Hematopoietic multipotent progenitor cell treated with erythropoietin and hydrocortisone succinate and interleukin-3 and kit ligand, for 17 days (in vitro differentiated cells): ENCODE results near the gene L1CAM.

ENCODE experiments used
- DNase-seq: peaks from one replicate; pipeline ENCODE4 v3.0.0-alpha.2; 2015; ENCODE audit warnings: low spot score

L1CAM gene, protein sequence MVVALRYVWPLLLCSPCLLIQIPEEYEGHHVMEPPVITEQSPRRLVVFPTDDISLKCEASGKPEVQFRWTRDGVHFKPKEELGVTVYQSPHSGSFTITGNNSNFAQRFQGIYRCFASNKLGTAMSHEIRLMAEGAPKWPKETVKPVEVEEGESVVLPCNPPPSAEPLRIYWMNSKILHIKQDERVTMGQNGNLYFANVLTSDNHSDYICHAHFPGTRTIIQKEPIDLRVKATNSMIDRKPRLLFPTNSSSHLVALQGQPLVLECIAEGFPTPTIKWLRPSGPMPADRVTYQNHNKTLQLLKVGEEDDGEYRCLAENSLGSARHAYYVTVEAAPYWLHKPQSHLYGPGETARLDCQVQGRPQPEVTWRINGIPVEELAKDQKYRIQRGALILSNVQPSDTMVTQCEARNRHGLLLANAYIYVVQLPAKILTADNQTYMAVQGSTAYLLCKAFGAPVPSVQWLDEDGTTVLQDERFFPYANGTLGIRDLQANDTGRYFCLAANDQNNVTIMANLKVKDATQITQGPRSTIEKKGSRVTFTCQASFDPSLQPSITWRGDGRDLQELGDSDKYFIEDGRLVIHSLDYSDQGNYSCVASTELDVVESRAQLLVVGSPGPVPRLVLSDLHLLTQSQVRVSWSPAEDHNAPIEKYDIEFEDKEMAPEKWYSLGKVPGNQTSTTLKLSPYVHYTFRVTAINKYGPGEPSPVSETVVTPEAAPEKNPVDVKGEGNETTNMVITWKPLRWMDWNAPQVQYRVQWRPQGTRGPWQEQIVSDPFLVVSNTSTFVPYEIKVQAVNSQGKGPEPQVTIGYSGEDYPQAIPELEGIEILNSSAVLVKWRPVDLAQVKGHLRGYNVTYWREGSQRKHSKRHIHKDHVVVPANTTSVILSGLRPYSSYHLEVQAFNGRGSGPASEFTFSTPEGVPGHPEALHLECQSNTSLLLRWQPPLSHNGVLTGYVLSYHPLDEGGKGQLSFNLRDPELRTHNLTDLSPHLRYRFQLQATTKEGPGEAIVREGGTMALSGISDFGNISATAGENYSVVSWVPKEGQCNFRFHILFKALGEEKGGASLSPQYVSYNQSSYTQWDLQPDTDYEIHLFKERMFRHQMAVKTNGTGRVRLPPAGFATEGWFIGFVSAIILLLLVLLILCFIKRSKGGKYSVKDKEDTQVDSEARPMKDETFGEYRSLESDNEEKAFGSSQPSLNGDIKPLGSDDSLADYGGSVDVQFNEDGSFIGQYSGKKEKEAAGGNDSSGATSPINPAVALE

DNA sequence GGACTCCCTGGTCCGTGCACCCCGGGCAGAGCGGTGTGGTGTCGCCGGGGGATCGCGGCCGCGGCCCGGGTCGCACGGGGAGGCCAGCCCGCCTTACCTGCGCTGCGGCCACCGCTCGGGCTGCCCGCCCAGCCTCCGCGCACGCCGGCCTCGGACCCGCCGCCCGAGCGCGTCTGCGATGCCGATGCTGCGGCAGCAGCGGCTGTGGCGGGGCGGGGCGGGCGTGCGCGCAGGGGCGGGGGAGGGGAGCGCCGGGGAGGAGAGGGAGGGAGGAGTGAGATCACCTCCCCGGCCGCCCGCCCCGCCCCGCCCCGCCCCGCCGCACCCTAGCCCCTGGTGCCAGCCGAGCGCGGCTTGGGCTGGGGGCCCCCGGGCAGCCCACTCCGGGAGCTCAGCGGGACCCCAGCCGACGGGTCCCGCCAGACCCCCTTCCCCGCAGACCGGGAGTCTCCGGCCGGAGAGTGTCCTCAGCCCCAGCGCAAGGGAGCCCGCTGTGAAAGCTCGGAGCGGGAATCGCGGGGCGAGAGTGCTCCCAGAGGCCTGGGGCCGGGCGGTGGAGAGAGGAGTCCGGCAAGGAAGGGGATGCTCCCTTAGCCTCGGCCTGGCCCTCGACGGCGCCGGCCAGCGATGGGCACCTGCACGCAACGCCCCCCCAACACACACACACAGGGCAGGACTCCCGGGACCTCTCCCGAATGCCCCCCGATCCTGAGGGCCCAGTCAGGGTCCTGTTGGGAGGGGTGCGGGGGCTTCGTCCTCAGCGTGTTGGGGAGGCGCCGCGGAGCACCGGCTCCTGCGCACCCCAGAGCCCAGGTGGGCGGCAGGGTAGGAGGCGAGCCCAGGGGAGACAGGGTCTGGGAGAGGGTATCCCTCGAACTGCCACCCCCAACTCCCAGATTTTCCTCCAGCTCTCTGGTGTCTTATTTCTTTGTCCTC lies at the start of gene L1CAM:
TSS of gene L1CAM (minus strand) at position 206 of the 936 bp plus-strand sequence. CDS start 10,337 bp downstream, outside the sequence.
- no peak for DNase-seq

DNA sequence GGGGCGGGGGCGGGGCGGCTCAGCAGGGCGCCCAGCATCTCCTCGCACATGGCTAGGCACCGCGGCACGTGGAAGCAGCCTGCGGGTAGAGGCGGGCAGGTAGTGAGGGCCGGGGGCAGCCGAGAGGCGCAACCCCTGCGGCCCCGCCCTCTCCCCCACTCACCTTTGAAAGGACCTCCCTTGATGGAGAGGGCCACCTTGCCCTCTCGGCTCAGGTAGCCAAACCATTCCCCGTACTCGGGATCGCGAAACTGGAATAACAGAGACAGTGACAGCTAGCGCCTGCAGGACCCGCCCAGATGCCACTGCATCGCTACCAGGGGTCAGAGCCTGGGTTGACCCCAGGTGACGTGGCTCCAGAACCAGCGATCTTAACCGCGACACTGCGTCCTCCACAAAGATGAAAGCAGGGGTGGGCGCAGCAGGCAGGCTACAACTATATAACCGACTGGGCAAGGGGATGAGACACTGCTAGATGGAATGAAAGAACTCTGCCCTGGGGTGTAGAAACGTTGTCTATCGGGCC lies 49.4 kb upstream of the L1CAM start:
- DNase-seq: no peak

DNA sequence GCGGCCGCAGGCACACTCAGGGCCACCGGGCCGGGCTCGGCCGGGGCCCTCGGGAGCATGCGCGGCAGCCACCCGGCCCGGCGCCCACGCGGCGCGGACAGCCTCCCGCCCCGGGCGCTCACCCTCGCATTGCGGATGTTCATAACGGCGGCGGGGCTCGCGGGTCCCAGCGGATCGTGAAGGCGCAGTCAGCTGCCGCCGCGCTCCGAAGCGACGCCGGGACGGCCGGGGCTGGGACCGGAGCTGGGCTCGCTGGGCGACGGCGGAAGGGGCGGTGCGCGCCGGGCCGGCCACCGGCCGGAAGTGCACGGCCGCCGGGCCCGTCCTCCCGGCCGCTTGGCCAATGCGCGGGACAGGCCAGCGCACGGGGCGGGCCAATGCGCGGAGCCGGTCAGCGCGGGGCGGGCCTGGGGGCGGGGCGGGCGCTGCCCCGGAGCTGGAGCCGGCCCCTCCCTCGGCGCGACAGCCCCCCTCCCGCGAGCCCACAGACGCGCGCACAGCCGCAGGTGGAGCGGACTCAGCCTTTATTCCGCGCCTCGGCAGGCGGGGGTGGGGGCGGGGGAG lies 48.9 kb upstream of the L1CAM start, which contains the start of gene NAA10:
TSS of gene NAA10 (minus strand) at position 276 of the 564 bp plus-strand sequence. CDS start at position 143, 133 bp downstream.
- DNase-seq: peak; percentile 73

DNA sequence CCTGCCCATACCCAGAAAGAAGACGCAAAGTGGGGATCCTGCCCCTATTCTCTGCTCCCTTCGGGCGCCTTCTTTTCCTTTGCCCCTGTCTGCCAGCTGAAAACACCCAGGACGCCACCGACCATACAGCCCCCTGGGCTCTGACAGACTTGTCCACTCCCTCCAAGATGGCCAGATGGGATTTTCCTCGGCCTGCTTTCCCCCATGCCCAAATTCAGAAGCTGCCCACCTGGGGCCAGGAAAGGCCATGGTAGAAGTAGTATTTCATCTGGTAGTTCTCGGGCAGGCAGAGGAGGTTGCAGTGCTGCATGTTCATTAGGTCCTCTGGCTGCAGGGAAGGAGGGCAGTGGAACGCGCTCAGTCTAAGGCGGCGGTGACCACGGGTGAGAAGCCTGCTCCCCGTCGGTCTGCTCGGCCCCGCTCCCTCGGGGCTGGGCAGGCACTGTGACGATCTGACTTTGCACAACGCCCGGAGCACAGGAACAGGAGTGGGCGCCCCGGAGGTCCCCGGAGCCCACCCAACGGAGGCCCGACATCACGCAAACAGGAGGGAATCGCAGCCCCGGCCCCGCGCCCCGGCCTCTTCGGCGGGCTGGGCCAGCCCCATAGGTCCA lies 48.3 kb upstream of the L1CAM start:
- DNase-seq: no peak

DNA sequence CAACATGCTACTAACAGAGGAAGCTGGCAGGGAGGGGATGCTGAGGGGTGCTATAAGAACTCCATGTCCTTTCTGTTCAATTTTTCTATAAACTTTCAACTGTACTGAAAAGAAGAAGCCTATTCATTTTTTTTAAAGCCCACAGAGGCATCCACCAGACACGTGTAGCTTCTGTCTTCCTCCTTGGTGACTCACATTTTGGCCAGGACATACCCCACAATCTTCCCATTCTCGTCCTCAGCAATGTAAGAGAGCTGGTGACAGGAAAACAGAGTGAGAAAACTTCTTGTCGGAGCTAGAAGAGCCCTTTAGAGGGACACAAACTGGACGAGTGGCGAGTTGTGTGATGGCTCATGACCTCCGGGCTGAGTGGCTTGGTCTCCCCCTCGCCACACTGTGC lies 47.8 kb upstream of the L1CAM start:
- DNase-seq: no peak

DNA sequence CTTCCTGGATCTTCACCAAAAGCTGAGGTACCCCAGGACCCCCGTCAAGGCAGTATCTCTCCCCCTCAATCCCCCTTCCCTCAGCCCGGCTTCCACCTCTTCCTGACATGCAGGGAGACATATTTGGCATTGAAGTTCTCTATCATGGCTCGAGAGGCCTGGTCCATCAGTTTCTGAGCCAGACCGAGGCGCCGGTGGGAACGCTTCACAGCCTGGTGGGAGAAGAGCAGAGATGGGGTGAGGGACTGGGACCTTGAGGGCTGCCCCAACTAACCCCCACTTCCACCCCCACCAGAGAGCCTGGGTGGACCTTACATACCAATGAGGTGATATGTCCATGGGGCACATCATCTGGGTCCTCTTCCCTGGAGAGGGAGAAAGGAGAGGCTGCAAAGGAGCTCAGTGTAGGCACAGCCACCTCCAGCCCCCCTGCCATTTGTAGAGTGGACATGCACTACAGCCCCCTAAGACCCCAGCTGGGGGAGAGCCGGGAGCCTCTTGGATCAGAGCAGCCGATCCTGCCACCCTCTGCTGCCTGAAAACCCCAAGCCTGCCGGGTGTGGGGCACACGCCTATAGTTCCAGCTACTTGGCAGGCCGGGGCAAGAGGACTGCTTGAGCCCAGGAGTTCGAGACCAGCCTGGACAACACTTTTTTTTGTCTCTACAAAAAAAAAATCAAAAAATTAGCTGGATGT lies 46.4 kb upstream of the L1CAM start:
- no peak for DNase-seq

DNA sequence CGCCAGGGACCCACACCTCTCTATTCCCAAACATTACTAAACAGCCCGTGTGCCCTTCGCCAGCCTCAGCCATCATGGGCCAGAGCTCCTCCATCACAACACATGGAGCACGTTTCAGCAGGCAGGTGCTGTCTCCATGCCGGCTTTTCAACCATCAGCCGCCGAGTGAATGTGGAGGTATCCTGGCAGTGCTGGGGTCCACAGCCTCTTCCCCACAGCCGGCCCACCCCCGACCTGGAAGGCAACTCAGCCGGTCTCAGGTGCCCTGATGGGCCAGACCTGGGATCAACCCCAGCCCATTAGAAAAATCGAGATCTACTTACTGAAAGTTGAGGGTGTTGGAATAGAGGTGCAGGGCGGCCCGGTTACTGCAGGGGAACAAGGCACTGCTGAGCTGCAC lies 45.8 kb upstream of the L1CAM start:
- no peak for DNase-seq

DNA sequence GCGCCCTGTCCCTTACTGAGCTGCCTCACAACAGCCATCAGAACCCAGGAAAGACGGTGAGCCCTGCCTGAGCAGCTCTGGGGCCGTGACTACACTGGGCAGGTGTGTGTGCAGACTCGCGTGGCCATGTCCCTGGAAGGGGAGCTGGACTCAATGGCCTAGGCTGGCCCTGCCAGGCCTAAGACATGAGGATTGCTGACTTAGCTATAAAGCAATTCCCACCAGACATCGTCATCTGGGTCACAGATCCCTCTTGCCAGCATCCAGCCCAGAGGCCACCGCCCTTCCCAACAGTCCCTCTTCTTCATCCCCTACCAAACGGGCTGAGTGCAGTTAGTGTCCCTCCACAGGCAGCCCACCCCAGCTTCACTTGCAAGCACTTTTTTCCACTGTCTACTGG lies 45.2 kb upstream of the L1CAM start:
- no peak for DNase-seq

DNA sequence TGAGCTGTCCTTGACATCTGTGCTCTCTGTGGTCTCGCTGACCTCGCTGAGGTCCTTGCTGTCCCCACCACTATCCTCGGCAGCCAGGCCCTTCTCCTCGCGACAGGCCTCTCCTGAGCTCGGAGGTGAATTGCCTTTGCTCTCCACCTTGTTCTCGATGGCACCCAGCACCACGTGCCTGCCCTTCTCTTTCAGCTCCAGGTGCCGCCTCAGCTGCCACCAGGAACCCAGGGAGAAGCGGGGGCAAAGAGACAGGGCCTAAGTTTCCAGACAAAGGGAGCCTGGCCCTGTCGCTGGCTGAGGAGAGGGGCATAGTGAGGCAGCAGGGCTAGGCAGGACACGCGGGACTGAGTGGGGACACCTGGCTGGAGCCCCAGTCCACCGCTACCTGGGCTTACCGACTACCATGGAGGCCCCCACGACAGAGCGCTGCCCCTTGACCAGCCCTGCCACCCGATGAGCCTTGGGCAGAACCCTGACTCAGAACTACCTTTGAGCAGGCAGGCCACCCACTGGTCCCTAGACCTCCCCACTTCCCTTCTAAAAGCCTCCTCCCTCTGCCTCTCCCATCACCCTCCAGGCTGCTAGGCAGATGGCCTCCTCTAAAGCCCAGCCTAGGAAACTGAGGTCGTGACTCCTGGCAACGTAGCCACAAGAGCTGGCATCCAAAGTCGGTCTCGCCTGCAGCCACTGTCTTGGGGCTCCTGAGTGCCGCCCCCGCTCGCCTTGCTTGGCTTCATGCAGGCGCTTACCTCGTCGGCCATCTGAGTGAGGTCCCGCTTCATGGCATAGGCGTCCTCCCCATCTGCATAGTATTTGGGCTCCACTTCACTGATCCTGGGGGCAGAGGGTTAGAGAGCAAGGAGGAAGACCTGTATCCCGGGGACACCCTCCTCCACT lies 44.3 kb upstream of the L1CAM start:
- DNase-seq: no peak

DNA sequence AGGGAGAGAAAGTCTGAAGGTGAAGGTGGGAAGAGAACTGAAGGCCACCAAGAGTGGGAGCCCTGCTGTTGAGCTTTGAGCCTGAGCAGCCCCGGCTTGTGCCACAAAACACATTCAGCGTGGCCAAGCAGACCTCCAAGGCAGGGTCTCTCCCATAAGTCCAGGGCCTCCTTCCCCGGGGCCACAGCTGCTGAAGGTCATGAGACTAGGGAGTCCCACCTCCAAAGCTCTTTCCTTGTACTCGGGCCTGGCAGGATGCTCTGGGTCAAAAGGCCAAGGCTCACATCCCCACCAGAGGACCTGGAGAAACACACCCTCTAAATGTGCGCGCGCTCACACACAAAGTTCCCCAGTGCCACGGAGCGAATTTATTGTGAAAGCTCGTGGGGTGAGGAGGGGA lies 43.6 kb upstream of the L1CAM start:
- DNase-seq: no peak

DNA sequence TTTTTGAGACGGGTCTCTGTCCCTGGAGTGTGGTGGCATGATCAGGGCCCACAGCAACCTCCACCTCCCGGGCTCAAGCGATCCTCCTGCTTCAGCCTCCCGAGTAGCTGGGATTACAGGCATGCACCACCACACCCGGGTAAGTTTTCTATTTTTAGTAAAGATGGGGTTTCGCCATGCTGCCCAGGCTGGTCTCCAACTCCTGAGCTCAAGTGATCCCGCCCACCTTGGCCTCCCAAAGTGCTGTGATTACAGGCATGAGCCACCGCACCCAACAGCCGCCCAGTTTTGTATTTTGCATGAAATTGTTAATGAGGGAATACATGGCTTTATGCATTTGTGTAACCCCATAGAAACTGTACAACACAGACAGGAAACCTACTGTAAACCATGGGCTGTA lies 42.9 kb upstream of the L1CAM start:
- no peak for DNase-seq

DNA sequence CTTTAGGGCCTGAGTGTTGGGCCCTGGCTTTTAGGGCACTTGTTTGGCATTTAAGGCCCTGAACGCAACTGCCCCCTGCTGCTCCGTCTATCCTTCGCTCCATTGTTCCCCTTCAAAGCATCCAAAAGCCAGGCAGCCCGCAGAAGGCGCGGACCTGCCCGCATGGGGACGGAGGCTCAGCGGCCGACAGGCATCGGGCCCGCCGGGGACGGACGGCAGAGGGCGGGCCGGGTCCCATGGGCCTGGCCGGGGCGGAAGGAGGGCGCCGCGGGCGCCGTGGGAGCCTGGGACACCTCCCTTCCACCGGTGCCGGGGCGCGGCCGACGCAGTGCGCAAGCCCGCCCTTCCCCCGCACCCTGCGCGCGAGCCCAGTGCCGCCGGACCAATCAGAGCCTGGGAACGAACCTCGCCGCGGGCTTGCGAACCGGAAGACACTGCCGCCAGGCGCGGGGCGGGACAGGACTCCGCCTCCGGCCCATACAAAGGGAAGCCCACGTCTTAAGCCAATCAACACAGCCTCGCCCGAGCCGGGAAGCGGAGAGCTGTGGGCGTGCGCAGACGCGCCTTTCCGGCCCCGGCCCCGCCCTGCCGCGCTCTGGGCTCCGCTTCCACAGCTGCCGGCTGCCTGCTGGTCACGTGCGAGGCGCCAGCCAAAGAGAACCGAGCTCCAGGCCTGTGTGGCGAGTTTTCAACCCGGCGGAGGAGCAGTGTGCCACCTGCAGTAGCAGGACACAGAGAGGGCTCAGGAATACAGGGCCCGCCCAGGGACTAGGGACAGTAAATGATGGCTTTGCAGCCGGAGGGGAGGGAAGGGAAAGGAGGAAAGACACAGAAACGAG lies 42.2 kb upstream of the L1CAM start:
- peak; percentile 95 for DNase-seq

DNA sequence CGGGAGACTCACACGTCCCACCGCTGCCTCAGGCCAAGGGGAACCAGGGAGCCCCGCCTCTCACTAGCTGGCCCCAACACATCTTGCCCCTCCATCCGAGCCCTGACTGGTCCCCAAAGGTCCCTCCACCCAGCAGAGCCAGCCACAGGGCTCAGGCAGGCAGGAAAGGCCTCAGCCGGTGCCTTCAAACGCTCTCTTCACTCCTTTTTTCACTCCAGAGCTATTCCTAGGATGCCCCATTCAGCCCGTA lies 41.6 kb upstream of the L1CAM start:
- DNase-seq: no peak

DNA sequence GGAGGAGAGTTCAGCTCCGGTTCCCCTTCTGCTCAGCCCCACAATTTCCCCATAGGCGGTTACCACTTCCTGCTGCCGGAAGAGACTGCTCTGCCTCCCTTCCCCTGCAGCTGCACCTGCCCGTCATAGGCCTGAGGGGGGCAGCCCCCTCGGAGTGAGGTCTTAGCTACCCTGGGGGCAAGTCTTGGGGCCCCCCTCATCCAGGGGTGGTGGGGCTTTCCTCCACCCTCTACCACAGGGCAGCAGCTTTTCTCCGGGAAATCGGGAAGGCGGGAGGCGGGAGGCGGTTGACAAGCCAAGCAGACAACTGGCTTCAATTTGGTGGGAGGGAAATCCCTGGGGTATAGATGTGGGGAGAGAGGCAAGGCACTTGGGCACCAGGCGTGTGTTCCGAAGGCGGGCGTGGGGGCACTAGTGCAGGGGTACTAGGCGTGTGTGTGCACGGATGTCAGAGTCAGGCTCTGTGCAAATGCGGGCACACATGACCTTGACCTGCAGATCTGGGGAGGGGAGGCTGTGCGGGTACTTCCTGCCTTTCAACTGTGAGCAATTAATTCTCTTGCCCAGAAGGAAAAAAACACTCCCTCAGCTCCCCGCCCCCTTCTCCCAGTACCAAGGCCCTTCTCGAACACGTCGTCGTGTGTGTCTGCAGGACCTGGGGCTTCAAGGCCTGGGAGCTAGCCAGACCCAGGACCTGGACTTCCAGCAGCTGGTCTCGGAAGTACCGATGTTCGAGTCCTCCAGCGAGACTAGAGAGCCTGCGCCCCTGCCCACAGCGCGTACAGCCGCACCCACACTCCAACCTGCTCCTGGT lies 41.1 kb upstream of the L1CAM start:
- DNase-seq: no peak

DNA sequence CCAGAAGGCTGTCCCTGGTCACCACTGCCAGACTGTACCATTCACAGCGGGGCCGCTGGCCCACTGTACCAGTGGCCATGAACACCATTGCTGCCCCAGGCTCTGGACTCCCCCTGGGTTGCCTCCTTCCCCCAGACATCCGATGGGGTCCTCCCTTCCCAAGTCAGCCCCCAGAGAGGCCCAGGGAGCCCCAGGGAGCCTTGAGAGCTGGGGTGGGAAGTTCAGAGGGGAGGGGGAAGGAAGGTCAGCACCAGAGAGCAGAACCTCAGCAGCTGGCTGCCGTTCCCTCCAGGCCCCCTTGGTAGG lies 40.5 kb upstream of the L1CAM start:
- no peak for DNase-seq

DNA sequence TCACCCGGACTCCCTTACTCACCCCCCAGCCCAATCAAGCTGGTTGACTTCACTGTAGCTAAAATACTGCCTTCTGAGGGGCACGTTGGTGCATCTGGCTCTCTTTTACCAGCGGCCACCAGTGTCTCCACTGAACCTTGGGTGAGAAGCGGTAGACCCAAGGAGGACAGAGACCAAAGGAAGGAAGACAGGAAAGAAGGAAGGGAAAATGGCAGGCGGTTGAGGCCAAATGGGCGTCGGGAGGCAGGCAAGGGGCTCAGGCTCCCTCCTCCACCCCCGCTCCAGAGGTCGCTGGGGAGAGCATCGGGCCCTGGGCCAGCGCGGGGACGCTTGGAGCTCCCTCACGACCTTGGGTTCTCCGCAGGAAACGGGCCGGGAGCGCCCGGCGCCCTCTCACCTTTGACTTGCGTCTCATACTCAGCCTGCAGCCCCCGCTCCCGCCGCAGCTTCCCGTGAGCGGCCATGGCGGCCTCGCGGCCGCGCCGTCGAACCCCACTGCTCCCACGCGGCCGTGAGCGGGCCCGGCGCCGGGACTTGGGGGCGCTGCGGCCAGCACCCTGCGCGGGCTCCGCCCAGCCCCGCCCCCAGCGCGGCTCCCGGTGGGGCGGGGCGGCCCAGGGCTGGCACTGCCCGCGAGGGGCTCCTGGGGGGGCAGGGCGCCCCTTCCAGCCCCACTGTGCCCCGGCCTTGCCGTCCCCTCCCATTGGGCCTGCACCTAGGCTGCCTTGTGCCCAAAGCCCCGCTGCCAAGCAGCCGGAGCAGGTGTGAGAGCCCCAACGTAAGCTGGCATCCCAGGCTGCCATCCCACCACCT lies 40.0 kb upstream of the L1CAM start, which contains the start of gene ARHGAP4:
TSS of gene ARHGAP4 (minus strand) at position 526 of the 813 bp plus-strand sequence. CDS start at position 464, 62 bp downstream.
- DNase-seq: peak; percentile 23
